Measurements from ENCODE around the gene PSMD1. TPM values are rescaled to one million over a fixed set of nuclear protein-coding genes. Genes with fewer than 3 reads are reported as not detected.

PSMD1 gene
- total and polyA plus RNA-seq, 12 donors = 38.9 to 226 (median 86.3) TPM

DNA sequence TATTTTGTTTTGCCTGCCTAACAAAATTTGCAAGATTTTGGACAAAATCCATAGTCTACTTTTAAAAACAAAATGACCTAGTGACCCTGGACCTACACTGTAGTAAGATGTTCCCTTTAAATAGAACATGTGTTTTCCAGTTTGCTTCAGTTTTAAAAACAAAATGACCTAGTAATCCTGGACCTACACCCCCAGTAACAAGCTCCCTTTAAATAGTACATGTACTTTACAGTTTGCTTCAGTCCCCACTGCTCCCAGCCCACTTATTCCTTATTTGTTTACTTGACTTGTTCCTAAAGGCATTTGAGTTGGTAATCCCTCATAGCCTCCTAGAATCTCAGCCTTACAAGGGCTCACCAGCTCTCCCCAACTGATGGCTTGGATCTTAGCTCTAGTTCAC lies 102.6 kb downstream of the PSMD1 start:
- Histone ChIP-seq H3K4me1 (replicated peaks in 1 of 2) (peaks cover 32 to 74% of the 10 kb centered on the region in 2 donors), H3K36me3 (replicated peaks in 1 of 2) (no peaks in the 10 kb centered on the region), H3K27ac (peak overlapping the region in 3 of 5 donors; percentile 41 to 60 (median 57)), H3K4me3 (no peak overlapping the region), H3K27me3 (no peaks in the 10 kb centered on the region), H3K9me3 (replicated peaks in 1 of 3) (no peaks in the 10 kb centered on the region)
- TF ChIP-seq CTCF (IDR thresholded peaks at IDR 0.05) = no peak
- TF ChIP-seq POLR2A (IDR thresholded peaks at IDR 0.05) = no peak
- intact Hi-C loops (cut with DNase I) = no loop called here
- no peak for DNase-seq

DNA sequence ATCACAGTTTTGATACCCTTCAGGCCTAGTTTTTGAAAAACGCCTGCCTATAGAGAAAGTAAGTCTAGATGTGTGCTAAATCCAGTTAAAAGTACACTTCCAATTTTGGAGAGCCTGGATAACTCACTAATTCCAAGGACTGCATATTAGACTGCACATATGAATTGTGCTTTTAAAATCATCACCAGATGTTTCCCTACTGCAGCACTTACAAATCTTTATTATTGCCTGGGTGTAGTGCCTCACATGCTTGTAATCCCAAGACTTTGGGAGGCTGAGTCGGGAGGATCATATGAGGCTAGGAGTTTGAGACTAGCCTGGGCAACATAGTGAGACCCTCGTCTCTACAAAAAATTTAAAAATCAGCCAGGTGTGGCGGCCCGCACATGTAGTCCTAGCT lies 104.0 kb downstream of the PSMD1 start:
- peaks cover 0 to 4% of the 10 kb centered on the region in 2 donors for H3K36me3 ChIP-seq (replicated peaks in 1 of 2)
- no peak for TF ChIP-seq CTCF (IDR thresholded peaks at IDR 0.05)
- no peak for TF ChIP-seq POLR2A (IDR thresholded peaks at IDR 0.05)
- intact Hi-C loops (cut with DNase I) = no loop called here
- no peak overlapping the region for H3K4me3 ChIP-seq
- peak overlapping the region in 4 of 5 donors; percentile 72 to 83 (median 82) for H3K27ac ChIP-seq
- 93 to 96% (median 95%) methylated on average over 5 of the region's 5 CpGs for WGBS, 4 donors
- H3K27me3 ChIP-seq = no peaks in the 10 kb centered on the region
- no peak for DNase-seq
- H3K4me1 ChIP-seq (replicated peaks in 1 of 2) = peaks cover 32 to 63% of the 10 kb centered on the region in 2 donors
- no peaks in the 10 kb centered on the region for H3K9me3 ChIP-seq (replicated peaks in 1 of 3)

DNA sequence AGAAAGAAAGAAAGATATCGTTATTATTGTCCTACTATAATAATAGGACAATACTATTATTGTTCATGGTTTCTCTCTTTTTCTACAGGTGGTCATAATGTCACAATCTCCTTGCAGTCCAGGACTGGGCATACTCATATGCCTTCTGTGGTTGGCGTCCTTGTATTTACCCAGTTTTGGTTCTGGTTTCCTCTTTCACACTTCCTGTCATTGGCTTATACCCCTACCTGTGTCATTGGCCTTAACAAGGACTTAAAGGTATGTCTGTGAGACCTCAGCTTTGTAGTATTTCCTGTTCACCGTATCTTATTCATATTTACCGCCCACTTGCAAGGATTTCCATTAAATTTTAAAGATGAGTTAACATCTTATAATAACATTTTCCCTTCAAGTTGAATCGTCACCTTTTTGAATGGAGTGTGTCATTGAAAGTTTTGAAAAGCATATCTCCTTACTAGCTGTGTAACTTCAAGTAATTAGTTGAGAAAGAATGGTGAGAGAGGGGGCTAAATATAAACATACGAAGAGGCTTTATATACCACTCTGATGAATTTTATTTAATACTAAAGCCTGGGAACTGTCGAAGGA lies 104.7 kb downstream of the PSMD1 start:
- Histone ChIP-seq H3K36me3 (replicated peaks in 1 of 2) (peaks cover 0 to 10% of the 10 kb centered on the region in 2 donors), H3K27ac (peak overlapping the region; percentile 72 to 84 (median 83)), H3K4me1 (replicated peaks in 1 of 2) (peaks cover 26 to 56% of the 10 kb centered on the region in 2 donors), H3K27me3 (no peaks in the 10 kb centered on the region), H3K9me3 (replicated peaks in 1 of 3) (no peaks in the 10 kb centered on the region), H3K4me3 (no peak overlapping the region)
- intact Hi-C loops (cut with DNase I) = no loop called here
- 74 to 79% (median 77%) methylated on average over 7 of the region's 7 CpGs for WGBS, 4 donors
- no peak for DNase-seq
- no peak for TF ChIP-seq CTCF (IDR thresholded peaks at IDR 0.05)
- TF ChIP-seq POLR2A (IDR thresholded peaks at IDR 0.05) = no peak

DNA sequence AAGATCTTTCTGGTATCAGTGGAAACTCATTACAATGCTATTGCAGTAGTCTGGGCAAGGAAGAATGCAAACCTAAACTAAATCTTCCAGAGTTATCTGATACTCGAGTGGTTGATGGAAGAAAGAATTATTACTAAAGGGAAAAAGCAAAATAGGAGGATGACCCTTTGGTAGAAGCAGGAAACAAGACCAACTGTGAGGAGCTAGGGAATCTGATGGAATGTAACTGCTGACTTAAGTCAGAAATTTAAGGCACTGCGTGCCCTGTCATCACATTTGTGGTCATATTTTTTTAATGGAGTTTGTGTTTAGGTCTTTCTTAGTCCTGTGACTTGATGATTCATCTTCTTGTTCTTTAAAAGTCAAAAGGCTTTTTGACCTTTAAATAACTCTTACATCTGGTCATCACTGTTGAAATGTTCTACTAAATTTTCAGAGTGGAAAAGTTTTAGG lies 105.2 kb downstream of the PSMD1 start:
- peaks cover 0 to 16% of the 10 kb centered on the region in 2 donors for H3K36me3 ChIP-seq (replicated peaks in 1 of 2)
- H3K27ac ChIP-seq = peak overlapping the region; percentile 72 to 84 (median 83)
- peaks cover 21 to 51% of the 10 kb centered on the region in 2 donors for H3K4me1 ChIP-seq (replicated peaks in 1 of 2)
- peak in 1 of 7 donors; percentile 44 for DNase-seq
- intact Hi-C loops (cut with DNase I) = no loop called here
- 13 to 22% (median 19%) methylated on average over 2 of the region's 2 CpGs for WGBS, 4 donors
- H3K4me3 ChIP-seq = no peak overlapping the region
- no peaks in the 10 kb centered on the region for H3K9me3 ChIP-seq (replicated peaks in 1 of 3)
- TF ChIP-seq POLR2A (IDR thresholded peaks at IDR 0.05) (peak in 1 of 2 donors; percentile 46), CTCF (IDR thresholded peaks at IDR 0.05) (no peak)
- no peaks in the 10 kb centered on the region for H3K27me3 ChIP-seq

Data from adrenal gland (tissue), 12 donors.